Stimulated activated naive CD4-positive, alpha-beta T cell treated with Interleukin-2 at 50 U/mL for 16 hours (primary cell): ENCODE measurements around the gene ALDH16A1.

Experiments used
- DNase-seq: peaks from one replicate; lab custom pipeline; 2025; lab: John Stamatoyannopoulos, UW

The ALDH16A1 gene

GRCh38 chr19:49488863-49489537, 36.0 kb downstream of the ALDH16A1 start:
- DNase-seq, result no peak

GRCh38 chr19:49489601-49490167, 36.7 kb downstream of the ALDH16A1 start:
- DNase-seq, result peak; percentile 60

DNA sequence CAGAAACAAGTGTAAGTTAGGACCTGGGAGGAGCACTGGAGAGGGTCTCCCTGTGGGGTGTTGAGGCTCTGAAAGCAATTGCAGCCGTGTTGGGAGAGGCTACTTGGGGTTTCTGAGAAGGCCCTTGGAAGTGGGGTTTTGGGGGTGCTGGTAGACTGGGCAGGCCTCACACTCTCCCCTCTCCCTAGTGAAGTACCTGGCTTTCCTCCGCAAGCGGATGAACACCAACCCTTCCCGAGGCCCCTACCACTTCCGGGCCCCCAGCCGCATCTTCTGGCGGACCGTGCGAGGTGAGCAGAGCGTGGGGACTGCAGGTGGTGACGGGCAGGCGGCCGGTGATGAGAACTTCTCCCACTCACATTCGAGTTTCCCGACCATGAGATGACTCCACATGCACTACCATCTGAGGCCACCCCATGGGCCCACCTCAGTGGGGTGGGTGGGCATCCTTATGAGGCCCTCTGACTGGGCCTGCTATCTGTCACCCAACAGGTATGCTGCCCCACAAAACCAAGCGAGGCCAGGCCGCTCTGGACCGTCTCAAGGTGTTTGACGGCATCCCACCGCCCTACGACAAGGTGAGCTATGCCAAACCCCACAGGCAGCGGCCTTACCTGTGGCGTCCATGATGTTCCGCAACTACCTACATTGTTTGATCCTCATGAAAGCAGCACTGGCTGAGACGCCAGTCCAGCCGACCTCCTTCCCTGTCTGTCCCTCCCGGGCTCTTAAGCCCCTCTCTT, 37.4 kb downstream of the ALDH16A1 start:
- peak; percentile 37 for DNase-seq

GRCh38 chr19:49491030-49491803, 38.2 kb downstream of the ALDH16A1 start:
- DNase-seq, result no peak

GRCh38 chr19:49491804-49492572, 39.0 kb downstream of the ALDH16A1 start:
- no peak for DNase-seq

DNA sequence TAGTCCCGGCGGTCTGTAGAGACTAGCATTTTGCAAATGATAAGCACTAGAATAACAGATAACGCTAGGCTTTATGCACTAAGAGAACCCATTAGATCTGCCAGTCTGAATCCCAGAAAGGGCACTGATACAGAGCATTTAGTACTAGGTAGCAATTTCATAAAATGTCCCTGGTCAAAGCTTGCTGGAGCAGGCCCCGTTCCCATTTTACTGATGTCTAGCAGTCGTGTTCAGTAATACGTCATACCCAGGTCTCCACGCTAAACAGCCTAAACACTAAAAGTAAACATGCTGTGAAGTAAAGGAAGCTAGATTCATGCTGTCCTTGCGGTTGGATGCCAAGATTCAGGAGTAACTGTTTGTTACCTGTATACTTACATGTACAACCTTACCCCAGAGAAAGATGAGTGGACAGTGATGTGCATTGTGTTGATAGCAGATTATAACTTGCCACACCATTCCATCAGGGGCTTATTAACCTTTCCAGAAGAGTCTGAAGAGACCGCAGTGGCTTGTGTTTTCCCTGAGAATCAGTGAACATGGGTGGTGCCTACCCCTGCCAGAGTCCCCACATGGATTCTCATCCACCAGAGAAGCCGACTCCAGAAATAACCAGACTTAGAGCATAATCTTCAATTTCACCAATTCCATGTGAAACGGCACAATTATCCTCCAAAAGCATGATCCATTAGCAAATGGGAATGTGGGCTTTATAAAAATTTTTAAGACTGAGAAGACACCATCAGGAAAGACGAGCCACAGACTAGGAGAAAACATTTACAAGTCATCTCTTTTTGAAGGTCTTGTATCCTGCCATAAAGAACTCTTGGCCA, 39.8 kb downstream of the ALDH16A1 start:
- no peak for DNase-seq

- no peak for DNase-seq
Measured at GRCh38 chr19:49496574-49497008, 43.6 kb downstream of the ALDH16A1 start.

DNA sequence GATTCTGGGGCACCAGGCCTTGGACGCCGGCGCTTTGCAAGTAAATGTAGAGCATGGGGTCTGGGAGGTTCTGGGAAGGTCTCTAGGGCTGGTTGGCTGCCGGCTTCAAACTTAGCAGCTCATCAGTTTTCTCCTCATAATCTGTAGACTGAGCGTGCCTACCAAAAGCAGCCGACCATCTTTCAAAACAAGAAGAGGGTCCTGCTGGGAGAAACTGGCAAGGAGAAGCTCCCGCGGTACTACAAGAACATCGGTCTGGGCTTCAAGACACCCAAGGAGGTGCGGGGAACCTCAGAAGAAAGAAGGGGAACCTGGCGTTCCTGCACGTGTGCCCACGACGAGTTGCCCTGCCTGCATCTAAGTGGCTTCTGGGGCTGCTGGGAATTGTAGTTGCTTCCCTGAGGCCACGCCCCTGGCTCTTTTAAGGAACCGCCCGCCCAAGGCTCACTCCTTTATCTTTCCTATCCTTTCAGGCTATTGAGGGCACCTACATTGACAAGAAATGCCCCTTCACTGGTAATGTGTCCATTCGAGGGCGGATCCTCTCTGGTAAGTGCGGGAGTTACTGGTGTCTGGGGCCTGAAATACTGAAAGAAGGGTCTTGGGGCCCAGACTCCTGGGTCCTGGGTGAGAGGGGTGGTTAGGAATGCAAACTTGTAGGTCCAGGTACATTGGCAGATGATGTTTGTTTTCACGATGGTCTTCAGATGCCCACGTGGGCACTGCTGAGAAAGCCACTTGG, 44.2 kb downstream of the ALDH16A1 start:
- DNase-seq, result peak; percentile 75

- DNase-seq, result no peak
Measured at GRCh38 chr19:49497789-49498103, 44.7 kb downstream of the ALDH16A1 start.

- DNase-seq, result no peak
Measured at GRCh38 chr19:49498475-49498874, 45.5 kb downstream of the ALDH16A1 start.

- peak; percentile 29 for DNase-seq
Measured at GRCh38 chr19:49499030-49499670, 46.1 kb downstream of the ALDH16A1 start.

DNA sequence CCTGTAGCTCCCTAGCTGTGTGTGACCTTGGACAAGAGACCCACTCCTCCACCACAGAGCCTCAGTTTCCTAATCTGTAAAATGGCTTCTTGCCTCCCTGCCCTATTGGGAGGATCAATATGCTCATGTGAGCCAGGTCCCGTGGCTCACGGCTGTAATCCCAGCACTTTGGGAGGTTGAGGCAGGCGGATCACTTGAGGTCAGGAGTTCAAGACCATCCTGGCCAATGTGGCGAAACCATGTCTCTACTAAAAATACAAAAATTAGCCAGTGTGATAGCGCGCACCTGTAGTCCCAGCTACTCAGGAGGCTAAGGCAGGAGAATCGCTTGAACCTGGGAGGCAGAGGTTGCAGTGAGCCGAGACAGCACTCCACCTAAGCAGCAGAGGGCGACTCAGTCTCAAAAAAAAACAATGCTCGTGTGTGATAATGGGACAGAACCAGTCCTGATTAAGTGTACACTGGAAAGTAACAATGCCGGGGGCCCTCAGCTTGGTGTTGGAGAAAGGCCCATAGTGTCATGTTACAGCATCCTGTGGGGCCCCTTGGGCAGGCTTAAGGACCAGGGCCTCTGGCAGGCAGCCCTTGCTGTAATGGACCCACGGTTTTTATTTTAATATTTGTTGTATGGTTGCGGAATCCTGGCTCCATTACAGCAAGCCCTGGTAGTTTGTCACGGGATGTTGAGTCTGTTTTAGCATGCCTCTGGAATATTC, 50.0 kb downstream of the ALDH16A1 start:
- peak; percentile 40 for DNase-seq

DNA sequence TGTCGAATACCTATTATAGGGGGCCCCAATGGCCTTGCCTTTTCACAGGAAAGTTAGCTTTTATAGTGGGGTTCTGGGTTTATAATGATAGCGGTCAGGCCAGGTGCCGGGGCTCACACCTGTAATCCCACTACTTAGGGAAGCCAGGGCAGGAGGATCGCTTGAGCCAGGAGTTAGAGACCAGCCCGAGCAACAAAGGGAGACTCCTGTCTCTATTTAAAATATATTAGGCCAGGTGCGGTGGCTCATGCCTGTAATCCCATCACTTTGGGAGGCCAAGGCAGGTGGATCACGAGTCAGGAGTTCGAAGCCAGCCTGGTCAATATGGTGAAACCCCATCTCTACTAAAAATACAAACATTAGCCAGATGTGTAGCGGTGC, 50.5 kb downstream of the ALDH16A1 start:
- DNase-seq, result no peak

GRCh38 chr19:49506575-49507105, 53.6 kb downstream of the ALDH16A1 start:
- DNase-seq, result peak; percentile 65

- DNase-seq, result no peak
Measured at GRCh38 chr19:49507803-49508494, 54.9 kb downstream of the ALDH16A1 start.

DNA sequence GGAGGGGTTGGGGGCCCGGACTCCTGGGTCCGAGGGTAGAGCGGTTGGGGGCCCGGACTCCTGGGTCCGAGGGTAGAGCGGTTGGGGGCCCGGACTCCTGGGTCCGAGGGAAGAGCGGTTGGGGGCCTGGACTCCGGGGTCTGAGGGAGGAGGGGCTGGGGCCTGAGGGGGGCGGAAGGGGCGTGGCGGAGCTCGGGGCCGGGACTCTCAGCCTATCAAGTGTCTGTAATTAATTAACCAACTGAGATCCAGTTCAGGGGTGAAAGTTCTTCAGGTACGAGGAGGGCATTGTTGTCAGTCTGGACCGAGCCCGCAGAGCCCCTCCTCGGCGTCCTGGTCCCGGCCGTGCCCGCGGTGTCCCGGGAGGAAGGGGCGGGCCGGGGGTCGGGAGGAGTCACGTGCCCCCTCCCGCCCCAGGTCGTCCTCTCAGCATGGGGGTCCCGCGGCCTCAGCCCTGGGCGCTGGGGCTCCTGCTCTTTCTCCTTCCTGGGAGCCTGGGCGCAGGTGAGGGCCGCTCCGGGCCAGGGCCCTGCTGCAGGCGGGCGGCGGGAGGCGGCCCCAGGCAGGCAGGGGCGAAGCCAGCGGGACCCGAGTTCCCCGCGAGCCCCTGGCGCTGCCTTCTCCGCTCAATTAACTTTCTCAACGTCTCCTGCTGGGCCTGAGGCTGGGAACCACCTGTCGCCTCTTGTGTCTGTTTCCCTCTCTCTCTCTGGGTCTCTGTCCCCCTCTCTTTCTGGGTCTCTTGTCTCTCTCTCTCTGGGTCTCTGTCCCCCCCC, 60.1 kb downstream of the ALDH16A1 start:
- DNase-seq, result peak; percentile 16

DNA sequence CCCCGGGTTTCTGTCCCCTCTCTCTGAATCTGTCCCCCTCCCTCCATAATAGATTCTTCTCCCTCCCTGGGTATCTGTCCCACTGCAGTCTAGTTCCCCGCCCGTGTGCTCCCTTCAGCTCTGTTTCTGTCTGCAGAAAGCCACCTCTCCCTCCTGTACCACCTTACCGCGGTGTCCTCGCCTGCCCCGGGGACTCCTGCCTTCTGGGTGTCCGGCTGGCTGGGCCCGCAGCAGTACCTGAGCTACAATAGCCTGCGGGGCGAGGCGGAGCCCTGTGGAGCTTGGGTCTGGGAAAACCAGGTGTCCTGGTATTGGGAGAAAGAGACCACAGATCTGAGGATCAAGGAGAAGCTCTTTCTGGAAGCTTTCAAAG, 60.7 kb downstream of the ALDH16A1 start:
- no peak for DNase-seq
